ENCODE data around the gene PC. TPM values are rescaled to one million over a fixed set of nuclear protein-coding genes. Genes with fewer than 3 reads are reported as not detected.

PC gene
- total and polyA plus RNA-seq, 9 of the 15 experiments (the other 6 are each of a cell fraction or from before 2014, with no cell fraction given): 0.94 to 38.0 (median 8.7) TPM

- TF ChIP-seq MITF (IDR thresholded peaks at IDR 0.05) (no peak), MIER1 (IDR thresholded peaks at IDR 0.05; ENCODE audit: low read depth) (no peak), HOXB6 (CRISPR knock-in tag; IDR thresholded peaks at IDR 0.05; ENCODE audit: borderline replicate concordance) (no peak), THAP12 (CRISPR knock-in tag; IDR thresholded peaks at IDR 0.05) (no peak), XRCC5 (IDR thresholded peaks at IDR 0.05; ENCODE audit: low read depth, low read length) (no peak), NFE2 (IDR thresholded peaks at IDR 0.05; ENCODE audit: low read depth) (no peak), BCOR (IDR thresholded peaks at IDR 0.05) (no peak)
Observed at GRCh38 chr11:66879583-66879982, 78.6 kb downstream of the PC start (continued).

- peak overlapping the region in 1 of 2 experiments; percentile 64; a peak in 2 of 4 replicates for H3K9ac ChIP-seq (ENCODE audit: insufficient read depth in 1 of 2, low read depth in 2 of 2, low read length in 2 of 2)
- H2AFZ ChIP-seq (ENCODE audit: low read depth, low read length): no peak overlapping the region
- FAIRE-seq (no peak), ATAC-seq (no peak), DNase-seq (ENCODE audit: extremely low read depth in 1 of 4, low spot score in 3 of 4) (no peak)
- BruUV-seq (replicated peaks): no TSS peak
- H3K27me3 ChIP-seq (ENCODE audit: control insufficient read depth in 2 of 2, insufficient read depth in 2 of 2, low read length in 2 of 2): no peaks in the 10 kb centered on the region
- no peak overlapping the region for H3K4me2 ChIP-seq (ENCODE audit: insufficient read depth, low read length)
- WGBS (ENCODE audit: insufficient coverage, low coverage, missing lambda C conversion rate): 65% methylated on average over 5 of the region's 7 CpGs
- ChIA-PET POLR2A (interaction anchor here (1.1 kb wide), 2 partner anchors 15 to 201 kb away, joined by 3 read pairs; partner anchors contain the start of gene RBM4B), CTCF (ENCODE audit: low intra/inter-chr PET ratio) (no interaction called here)
- H3K36me3 ChIP-seq (ENCODE audit: control insufficient read depth, insufficient read depth, low read length): no peaks in the 10 kb centered on the region
- in situ Hi-C loops (cut with MboI) (no loop called here), intact Hi-C loops (cut with micrococcal nuclease) (no loop called here)
- peaks cover 10 to 54% of the 10 kb centered on the region in 2 experiments; a peak in 4 of 5 replicates for H3K4me1 ChIP-seq (replicated peaks in 1 of 2; ENCODE audit: control insufficient read depth in 2 of 2, insufficient read depth in 2 of 2, low read length in 2 of 2)
- 0 out of 2 replicates have a peak, but pooled peaks cover 3% of the 10 kb centered on the region for H4K20me1 ChIP-seq (replicated peaks; ENCODE audit: control insufficient read depth, insufficient read depth, low read length)
- H3K4me3 ChIP-seq: no peak overlapping the region
- no peak overlapping the region for H3K27ac ChIP-seq (ENCODE audit: extremely low read depth, low read depth, low read length)
- H3K9me1 ChIP-seq (ENCODE audit: control insufficient read depth, insufficient read depth, low read length): no peaks in the 10 kb centered on the region
- H3K79me2 ChIP-seq (ENCODE audit: control insufficient read depth, insufficient read depth, low read length): no peaks in the 10 kb centered on the region
- H3K9me3 ChIP-seq (replicated peaks; ENCODE audit: control insufficient read depth, insufficient read depth, low read depth, low read length): no peaks in the 10 kb centered on the region
- TF ChIP-seq HLTF (IDR thresholded peaks at IDR 0.05) (no peak), MEF2D (tag; conservative IDR thresholded peaks at IDR 0.05; ENCODE audit: low read depth) (no peak), ZBTB17 (CRISPR knock-in tag; IDR thresholded peaks at IDR 0.05) (no peak), JUN (IDR thresholded peaks at IDR 0.05; ENCODE audit: borderline replicate concordance, low read depth, low read length) (no peak), JUN (CRISPR knock-in tag; IDR thresholded peaks at IDR 0.05; ENCODE audit: borderline replicate concordance) (no peak), U2AF1 (optimal IDR thresholded peaks at IDR 0.05; ENCODE audit: low read depth, low read length) (no peak), RUNX1 (IDR thresholded peaks at IDR 0.05; ENCODE audit: low read depth) (no peak), ZNF76 (CRISPR knock-in tag; IDR thresholded peaks at IDR 0.05; ENCODE audit: borderline replicate concordance) (no peak), MYBL2 (IDR thresholded peaks at IDR 0.05; ENCODE audit: low read depth) (no peak), MYBL2 (CRISPR knock-in tag; IDR thresholded peaks at IDR 0.05; ENCODE audit: borderline replicate concordance) (no peak), MEF2A (IDR thresholded peaks at IDR 0.05; ENCODE audit: control insufficient read depth, low read depth, low read length) (no peak)
Observed at GRCh38 chr11:66879000-66879399, 79.2 kb downstream of the PC start.
